Stimulated activated naive CD4-positive, alpha-beta T cell treated with Interleukin-2 at 50 U/mL for 16 hours (primary cell): ENCODE results near the gene GRID2.
"Not testable (repeated sequence)": the region's sequence is repeated elsewhere in the genome, so short reads cannot be mapped to it uniquely, and the experiment has no call there.

ENCODE experiments used
- DNase-seq: peaks from one replicate; lab custom pipeline; 2025; lab: John Stamatoyannopoulos, UW

The GRID2 gene

GRCh38 chr4:92438722-92439121 is 135.0 kb downstream of the GRID2 start:
- not testable (repeated sequence) for DNase-seq

- DNase-seq = not testable (repeated sequence)
Observed at GRCh38 chr4:92442131-92442530, 138.4 kb downstream of the GRID2 start.

- DNase-seq = not testable (repeated sequence)
Observed at GRCh38 chr4:92444143-92444843, 140.5 kb downstream of the GRID2 start.

- DNase-seq = no peak
Observed at GRCh38 chr4:92445127-92445526, 141.4 kb downstream of the GRID2 start.

GRCh38 chr4:92447255-92447905 is 143.6 kb downstream of the GRID2 start:
- DNase-seq = no peak

GRCh38 chr4:92448176-92448575 is 144.4 kb downstream of the GRID2 start:
- not testable (repeated sequence) for DNase-seq

- no peak for DNase-seq
Observed at GRCh38 chr4:92450694-92451093, 146.9 kb downstream of the GRID2 start.

GRCh38 chr4:92451782-92452181 is 148.0 kb downstream of the GRID2 start:
- DNase-seq = no peak

- DNase-seq = not testable (repeated sequence)
Observed at GRCh38 chr4:92452383-92452782, 148.6 kb downstream of the GRID2 start.

- DNase-seq = no peak
Observed at GRCh38 chr4:92455329-92455839, 151.6 kb downstream of the GRID2 start.

- no peak for DNase-seq
Observed at GRCh38 chr4:92455951-92456350, 152.2 kb downstream of the GRID2 start.

- DNase-seq = no peak
Observed at GRCh38 chr4:92461732-92462131, 158.0 kb downstream of the GRID2 start.

- DNase-seq = no peak
Observed at GRCh38 chr4:92477298-92477697, 173.5 kb downstream of the GRID2 start.

- DNase-seq = no peak
Observed at GRCh38 chr4:92483341-92483740, 179.6 kb downstream of the GRID2 start.

GRCh38 chr4:92488496-92488895 is 184.7 kb downstream of the GRID2 start:
- no peak for DNase-seq

- DNase-seq = no peak
Observed at GRCh38 chr4:92497141-92497540, 193.4 kb downstream of the GRID2 start.

- DNase-seq = no peak
Observed at GRCh38 chr4:92501456-92501855, 197.7 kb downstream of the GRID2 start.

GRCh38 chr4:92506933-92507332 is 203.2 kb downstream of the GRID2 start:
- no peak for DNase-seq

GRCh38 chr4:92514627-92515026 is 210.9 kb downstream of the GRID2 start:
- no peak for DNase-seq

GRCh38 chr4:92516450-92516849 is 212.7 kb downstream of the GRID2 start:
- no peak for DNase-seq

- no peak for DNase-seq
Observed at GRCh38 chr4:92519727-92520126, 216.0 kb downstream of the GRID2 start.

- DNase-seq = no peak
Observed at GRCh38 chr4:92520563-92520962, 216.8 kb downstream of the GRID2 start.

- DNase-seq = no peak
Observed at GRCh38 chr4:92521941-92522340, 218.2 kb downstream of the GRID2 start.

GRCh38 chr4:92522356-92522755 is 218.6 kb downstream of the GRID2 start:
- DNase-seq = no peak
